NCI-H1436 treated with DMSO at 0.1 percent for 48 hours (cell line): ENCODE data around the gene PDIA5.

Experiments used
- DNase-seq: peaks from one replicate; lab custom pipeline; 2025; lab: John Stamatoyannopoulos, UW

The PDIA5 gene

GRCh38 chr3:123042413-123042812 is 24.4 kb upstream of the PDIA5 start:
- DNase-seq, result no peak

DNA sequence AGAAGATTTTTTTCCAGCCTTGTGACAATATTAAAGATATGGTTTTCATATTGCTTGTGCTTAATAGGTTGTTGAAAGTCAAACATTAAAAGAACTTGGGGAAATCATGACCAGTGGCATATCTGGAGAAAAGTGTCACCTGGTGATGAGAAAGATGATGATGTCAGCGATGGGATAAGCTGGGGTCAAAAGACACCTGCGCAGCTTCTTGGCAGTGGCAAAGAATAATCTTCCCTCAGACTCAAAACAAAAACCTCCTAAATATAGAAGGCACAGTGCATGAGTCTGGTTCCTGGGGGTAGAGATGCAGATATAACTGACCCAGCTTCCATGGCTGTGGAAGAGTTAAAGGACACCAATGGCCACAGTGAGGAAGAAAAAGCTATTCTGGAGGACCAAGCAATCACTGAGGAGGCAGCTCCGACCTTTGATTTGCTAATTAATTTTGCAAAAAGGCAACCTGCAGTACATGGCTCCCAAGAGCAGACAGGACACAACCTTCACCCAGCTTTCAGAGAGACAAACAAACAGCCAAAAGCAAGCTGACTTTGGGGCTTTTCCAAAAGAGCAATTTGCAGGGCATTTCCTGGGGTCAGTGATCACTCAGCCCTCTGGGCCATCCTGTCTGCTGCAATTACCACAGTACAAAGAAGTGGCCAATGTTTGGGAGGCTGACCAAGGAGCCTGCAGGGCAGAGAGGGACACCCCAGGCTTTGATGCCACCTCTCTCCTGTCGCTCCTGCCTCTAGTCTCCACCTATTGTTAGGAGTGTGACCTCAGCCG is 21.7 kb upstream of the PDIA5 start:
- DNase-seq, result no peak

- no peak for DNase-seq
Observed at GRCh38 chr3:123046262-123047061, 20.4 kb upstream of the PDIA5 start.

GRCh38 chr3:123047062-123047319 is 19.8 kb upstream of the PDIA5 start:
- DNase-seq, result no peak

DNA sequence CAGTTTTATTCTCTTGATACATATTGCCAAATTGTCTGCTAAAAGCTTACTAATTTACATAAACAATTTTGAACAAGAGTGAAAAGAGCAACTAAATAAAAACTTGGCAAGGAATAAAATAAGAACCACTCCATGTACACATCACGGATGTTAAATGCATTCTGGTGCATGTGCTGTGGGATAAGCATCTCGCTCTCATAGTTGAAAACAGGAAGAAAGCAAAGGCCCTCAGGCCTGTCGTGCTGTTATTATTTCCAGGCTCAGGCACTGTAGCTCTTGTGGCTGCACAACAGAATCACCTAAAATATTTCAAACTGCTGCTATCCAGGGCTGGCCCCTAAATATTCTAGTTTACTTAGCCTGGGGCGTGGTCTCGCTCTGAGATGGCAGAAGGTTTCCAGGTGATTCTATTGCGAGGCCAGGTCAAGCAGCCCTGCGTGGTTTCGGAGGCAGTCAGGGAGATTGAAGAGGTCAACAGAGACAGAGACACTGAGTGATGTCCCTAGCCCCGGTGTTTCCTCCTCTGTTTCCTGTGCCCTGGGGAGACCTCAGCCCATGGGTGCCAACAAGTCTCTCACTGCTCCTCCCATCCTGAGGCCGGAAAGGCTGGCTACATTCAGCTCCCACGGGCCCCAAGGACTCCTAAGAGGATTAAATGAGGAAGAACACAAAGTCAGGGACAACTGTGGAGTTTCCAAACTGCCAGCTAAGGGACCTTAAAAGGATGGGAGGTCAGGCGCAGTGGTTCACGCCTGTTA is 18.2 kb upstream of the PDIA5 start:
- no peak for DNase-seq

DNA sequence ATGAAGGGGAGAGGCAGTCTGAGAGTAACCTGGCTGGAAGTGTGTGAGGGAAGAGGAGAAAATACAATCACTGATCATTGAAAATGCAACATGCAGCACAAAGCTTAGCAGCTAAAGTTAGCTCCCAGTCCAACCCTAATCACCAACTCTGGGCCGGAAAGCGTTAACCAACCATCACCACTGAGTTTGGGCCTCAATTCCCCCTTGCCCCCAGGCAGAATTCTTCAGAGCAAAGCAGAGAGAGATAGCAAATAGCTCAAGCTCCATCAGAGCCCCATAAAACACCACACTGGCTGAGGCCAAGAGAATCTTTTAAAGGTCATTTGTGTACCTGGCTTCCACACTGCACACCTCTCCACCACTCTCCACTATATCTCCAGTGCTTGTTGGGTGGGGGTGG is 16.2 kb upstream of the PDIA5 start:
- DNase-seq, result no peak

- DNase-seq, result no peak
Observed at GRCh38 chr3:123053107-123053506, 13.7 kb upstream of the PDIA5 start.

GRCh38 chr3:123054109-123054778 is 12.6 kb upstream of the PDIA5 start:
- DNase-seq, result no peak

GRCh38 chr3:123054931-123055330 is 11.9 kb upstream of the PDIA5 start:
- no peak for DNase-seq

- no peak for DNase-seq
Observed at GRCh38 chr3:123055352-123055751, 11.5 kb upstream of the PDIA5 start.

- DNase-seq, result no peak
Observed at GRCh38 chr3:123058505-123058904, 8.3 kb upstream of the PDIA5 start.

GRCh38 chr3:123060054-123060453 is 6.8 kb upstream of the PDIA5 start:
- no peak for DNase-seq

DNA sequence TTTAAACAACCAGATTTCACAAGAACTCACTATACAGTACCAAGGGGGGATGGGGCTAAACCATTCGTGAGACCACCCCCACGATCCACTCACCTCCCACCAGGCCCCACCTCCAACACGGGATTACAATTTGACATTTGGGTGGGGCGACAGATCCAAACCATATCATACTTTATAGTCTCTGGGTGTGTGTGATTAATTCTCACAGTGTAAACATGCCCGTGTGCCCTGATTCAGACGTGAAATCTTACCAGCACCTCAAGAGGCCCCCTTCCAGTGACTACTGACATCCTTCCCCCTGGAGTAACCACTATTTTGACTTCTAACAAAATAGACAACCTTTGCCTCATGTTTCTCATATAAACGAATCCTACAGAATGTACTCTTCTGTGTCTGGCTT is 5.0 kb upstream of the PDIA5 start:
- no peak for DNase-seq

DNA sequence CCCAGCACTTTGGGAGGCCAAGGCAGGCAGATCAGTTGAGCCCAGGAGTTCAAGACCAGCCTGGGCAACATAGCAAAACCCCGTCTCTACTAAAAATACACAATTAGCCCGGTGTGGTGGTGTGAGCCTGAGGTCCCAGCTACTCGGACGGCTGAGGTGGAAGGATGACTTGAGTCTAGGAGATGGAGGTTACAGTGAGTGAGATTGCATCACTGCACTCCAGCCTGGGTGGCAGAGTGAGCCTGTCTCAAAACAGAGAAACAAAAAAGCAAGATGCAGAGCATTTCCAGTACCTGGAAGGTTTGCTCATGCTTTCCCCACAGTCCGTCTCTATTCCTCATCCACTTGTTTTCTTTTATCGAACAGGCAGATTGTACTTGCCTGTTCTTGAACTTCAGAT is 3.8 kb upstream of the PDIA5 start:
- no peak for DNase-seq

GRCh38 chr3:123064506-123064905 is 2.3 kb upstream of the PDIA5 start:
- no peak for DNase-seq

GRCh38 chr3:123064914-123065313 is 1.9 kb upstream of the PDIA5 start:
- no peak for DNase-seq

DNA sequence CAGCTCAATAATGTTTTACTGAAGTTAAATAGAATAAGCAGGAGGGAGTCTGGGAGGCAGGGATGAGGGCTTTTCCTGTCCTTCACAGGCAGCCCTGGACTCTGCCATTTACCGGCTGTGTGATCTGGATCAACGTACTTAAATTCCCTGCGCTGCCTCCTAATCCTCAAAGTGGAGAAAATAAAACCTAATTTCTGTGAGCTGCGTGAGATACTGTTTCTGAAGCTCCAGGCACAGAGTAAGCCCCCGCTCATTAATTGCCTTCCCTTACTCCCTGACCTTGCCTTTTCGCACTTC is 278 bp upstream of the PDIA5 start:
- no peak for DNase-seq

- no peak for DNase-seq
Observed at GRCh38 chr3:123067689-123068600, 1.1 kb downstream of the PDIA5 start.

DNA sequence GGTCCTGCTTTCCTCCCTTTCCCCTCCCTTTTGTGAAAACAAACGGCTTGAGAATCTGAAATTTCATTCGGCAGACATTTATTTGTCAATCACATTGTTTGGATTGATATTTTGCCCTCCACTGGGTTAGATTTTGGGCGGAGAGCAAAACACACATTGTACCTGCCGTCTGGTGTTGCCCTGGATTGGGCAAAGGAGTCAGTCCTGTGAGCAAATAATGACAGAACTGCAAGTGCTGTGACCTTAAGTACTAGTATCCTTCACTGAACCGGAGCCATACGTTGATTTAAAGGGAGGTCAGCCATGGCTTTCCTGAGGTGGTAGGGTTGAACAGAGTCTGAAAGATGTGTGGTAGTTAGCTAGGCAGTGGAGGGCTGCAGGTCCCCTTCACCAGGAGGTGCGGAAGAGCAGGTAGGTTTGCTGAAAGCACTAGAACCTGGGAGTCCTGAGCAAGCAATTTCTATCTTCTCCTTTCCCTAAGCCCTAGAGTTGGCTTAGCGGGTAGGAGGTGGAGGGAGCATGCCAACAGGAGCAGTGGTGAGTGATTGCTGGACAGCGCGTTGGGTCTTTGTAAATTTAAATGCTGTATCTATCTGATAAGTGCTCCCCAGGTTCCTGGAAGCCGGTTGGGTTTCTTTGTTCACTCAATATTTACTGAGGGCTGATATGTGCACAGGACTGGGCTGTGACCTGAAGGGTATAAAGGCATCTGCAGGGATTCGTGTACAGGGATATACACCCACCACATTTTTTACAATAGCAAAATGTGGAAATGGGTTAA is 2.0 kb downstream of the PDIA5 start:
- DNase-seq, result no peak

DNA sequence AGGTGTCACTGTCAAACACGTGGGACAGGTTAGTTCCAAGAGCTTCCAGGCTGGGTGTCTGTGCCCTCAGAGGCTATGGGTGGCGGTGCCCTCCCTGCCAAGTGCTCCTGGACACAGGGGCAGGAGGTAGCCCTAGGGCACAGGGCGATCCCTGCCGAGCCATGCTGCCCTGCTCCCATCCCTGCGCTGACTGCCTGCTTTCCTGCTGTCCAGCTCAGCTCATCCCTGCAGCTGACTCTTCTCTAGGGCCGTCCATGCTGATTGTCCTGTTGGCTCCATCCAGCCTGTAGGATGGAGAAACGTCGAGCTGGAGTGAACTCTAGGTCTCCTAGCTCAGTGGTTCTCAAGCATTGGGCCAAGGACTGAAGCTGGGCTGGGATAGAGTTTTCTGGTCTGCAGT is 3.7 kb downstream of the PDIA5 start:
- no peak for DNase-seq

- no peak for DNase-seq
Observed at GRCh38 chr3:123071146-123071545, 4.3 kb downstream of the PDIA5 start.
